ENCODE measurements around the gene DCTN1.

The DCTN1 gene

DNA sequence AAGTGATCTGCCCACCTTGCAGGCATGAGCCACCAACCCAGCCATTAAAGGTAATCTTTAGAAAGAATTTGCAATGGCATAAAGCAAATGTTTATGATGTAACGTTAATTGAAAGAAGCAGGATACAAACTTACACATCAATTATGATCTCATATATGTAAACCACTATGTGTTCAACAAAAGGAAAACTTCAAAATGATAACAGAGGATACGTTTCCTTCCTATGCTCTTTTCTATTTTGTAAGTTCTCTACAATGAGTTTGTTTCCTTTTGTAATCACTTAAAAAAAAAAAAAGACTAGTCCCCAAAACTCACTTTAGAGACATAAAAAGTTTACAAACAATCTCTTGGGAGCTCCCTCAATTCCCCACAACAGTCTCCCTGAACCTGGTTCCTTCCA lies 39.9 kb upstream of the DCTN1 start:
- H4K20me1 ChIP-seq (ENCODE audit: control insufficient read depth, insufficient read depth, low read depth, low read length): no peaks in the 10 kb centered on the region
- peak overlapping the region; percentile 98 for H3K4me3 ChIP-seq (ENCODE audit: low read length)
- peaks cover 13% of the 10 kb centered on the region for H3K79me2 ChIP-seq (ENCODE audit: control insufficient read depth, low read length)
- TF ChIP-seq CTCF (IDR thresholded peaks at IDR 0.05; ENCODE audit: low read depth, low read length, poor library complexity, severe bottlenecking) (no peak), EZH2phosphoT487 (IDR thresholded peaks at IDR 0.05; ENCODE audit: borderline replicate concordance, low read length) (no peak)
- H3K27me3 ChIP-seq (ENCODE audit: control insufficient read depth, low read length): peaks cover 12% of the 10 kb centered on the region
- H3K27ac ChIP-seq (ENCODE audit: low read depth, low read length): no peak overlapping the region
- peaks cover 55% of the 10 kb centered on the region for H3K4me1 ChIP-seq (ENCODE audit: control insufficient read depth, low read length)
- H3F3A ChIP-seq (ENCODE audit: control insufficient read depth, insufficient read depth): 0 out of 2 replicates have a peak, but pooled peaks cover 4% of the 10 kb centered on the region
- H3K9me3 ChIP-seq (ENCODE audit: control insufficient read depth, insufficient read depth, low read length): no peaks in the 10 kb centered on the region
- H3K36me3 ChIP-seq (ENCODE audit: control insufficient read depth, low read length): peaks cover 17% of the 10 kb centered on the region
- peak overlapping the region; percentile 100 for H3K4me2 ChIP-seq (ENCODE audit: low read length)
- no peaks in the 10 kb centered on the region for H3K9me2 ChIP-seq (replicated peaks; ENCODE audit: control insufficient read depth, low read length)

GRCh38 chr2:74419345-74419744 lies 39.2 kb upstream of the DCTN1 start:
- H3K4me2 ChIP-seq (ENCODE audit: low read length): peak overlapping the region; percentile 100; the same call in 1 of the 2 replicates
- no peak for TF ChIP-seq EZH2phosphoT487 (IDR thresholded peaks at IDR 0.05; ENCODE audit: borderline replicate concordance, low read length)
- no peak for TF ChIP-seq CTCF (IDR thresholded peaks at IDR 0.05; ENCODE audit: low read depth, low read length, poor library complexity, severe bottlenecking)
- peaks cover 13% of the 10 kb centered on the region for H3K79me2 ChIP-seq (ENCODE audit: control insufficient read depth, low read length)
- no peak overlapping the region for H3K4me3 ChIP-seq (ENCODE audit: low read length)
- H3F3A ChIP-seq (ENCODE audit: control insufficient read depth, insufficient read depth): 0 out of 2 replicates have a peak, but pooled peaks cover 4% of the 10 kb centered on the region
- H3K4me1 ChIP-seq (ENCODE audit: control insufficient read depth, low read length): peaks cover 62% of the 10 kb centered on the region
- H3K9me2 ChIP-seq (replicated peaks; ENCODE audit: control insufficient read depth, low read length): no peaks in the 10 kb centered on the region
- H3K27ac ChIP-seq (ENCODE audit: low read depth, low read length): no peak overlapping the region
- peaks cover 17% of the 10 kb centered on the region for H3K27me3 ChIP-seq (ENCODE audit: control insufficient read depth, low read length)
- H3K36me3 ChIP-seq (ENCODE audit: control insufficient read depth, low read length): peaks cover 10% of the 10 kb centered on the region; the same call in 1 of the 2 replicates
- no peaks in the 10 kb centered on the region for H4K20me1 ChIP-seq (ENCODE audit: control insufficient read depth, insufficient read depth, low read depth, low read length)
- no peaks in the 10 kb centered on the region for H3K9me3 ChIP-seq (ENCODE audit: control insufficient read depth, insufficient read depth, low read length)

- Histone ChIP-seq H3K4me3 (ENCODE audit: low read length) (no peak overlapping the region), H3K27me3 (ENCODE audit: control insufficient read depth, low read length) (peaks cover 17% of the 10 kb centered on the region), H3K36me3 (ENCODE audit: control insufficient read depth, low read length) (peaks cover 5% of the 10 kb centered on the region; the same call in 1 of the 2 replicates), H3K79me2 (ENCODE audit: control insufficient read depth, low read length) (peaks cover 13% of the 10 kb centered on the region), H3K4me2 (ENCODE audit: low read length) (no peak overlapping the region), H4K20me1 (ENCODE audit: control insufficient read depth, insufficient read depth, low read depth, low read length) (no peaks in the 10 kb centered on the region), H3K9me2 (replicated peaks; ENCODE audit: control insufficient read depth, low read length) (no peaks in the 10 kb centered on the region), H3K9me3 (ENCODE audit: control insufficient read depth, insufficient read depth, low read length) (no peaks in the 10 kb centered on the region), H3K27ac (ENCODE audit: low read depth, low read length) (no peak overlapping the region), H3K4me1 (ENCODE audit: control insufficient read depth, low read length) (peaks cover 72% of the 10 kb centered on the region), H3F3A (ENCODE audit: control insufficient read depth, insufficient read depth) (0 out of 2 replicates have a peak, but pooled peaks cover 7% of the 10 kb centered on the region)
- no peak for TF ChIP-seq EZH2phosphoT487 (IDR thresholded peaks at IDR 0.05; ENCODE audit: borderline replicate concordance, low read length)
- no peak for TF ChIP-seq CTCF (IDR thresholded peaks at IDR 0.05; ENCODE audit: low read depth, low read length, poor library complexity, severe bottlenecking)
Observed at GRCh38 chr2:74418312-74418711, 38.2 kb upstream of the DCTN1 start.
